RWPE1 (cell line): ENCODE results near the gene SPA17.
A peak's percentile ranks its signal among the peaks of the same experiment; 100 is the strongest.

Experiments
- CTCF ChIA-PET: fragments of 350-600 bp; sonication (Branson Sonifier 250); formaldehyde crosslinking; extraction: SDS; loops from one replicate; lab custom pipeline; 2021; lab: Yijun Ruan, JAX
- POLR2A ChIA-PET: fragments of 400-600 bp; formaldehyde crosslinking; extraction: SDS; loops from one replicate; lab custom pipeline; 2020; ENCODE audit warnings: antibody characterized with exemption; ENCODE audit not compliant: low non-redundant PET; lab: Yijun Ruan, JAX
- DNase-seq: peaks from one replicate; pipeline ENCODE4 v3.0.0; 2012; ENCODE audit warnings: low spot score
- H3K27ac ChIP-seq: fragments of 450-650 bp; 2 replicates; pipeline ENCODE4 v1.5.1; 2017
- CTCF ChIP-seq: fragments of 450-650 bp; conservative IDR thresholded peaks from 2 replicates; pipeline ENCODE4 v1.5.1; 2017; ENCODE audit warnings: low read depth, mild to moderate bottlenecking

SPA17 gene

GRCh38 chr11:124673333-124674167 lies at the start of gene SPA17, which contains the start of gene SIAE:
SPA17 (plus strand) TSS chr11:124673904; CDS start chr11:124675265, 1,361 bp downstream.
SIAE (minus strand) TSS chr11:124673739; CDS start chr11:124673708, 31 bp downstream.
- ChIA-PET POLR2A (interaction anchor here (0.6 to 1.0 kb wide), 2 partner anchors 73 to 1202 kb away, joined by 3 to 5 read pairs; no protein-coding TSS in a partner anchor), CTCF (interaction anchor here (0.7 to 0.8 kb wide), 2 partner anchors 13 to 89 kb away, joined by 3 to 5 read pairs; no protein-coding TSS in a partner anchor)
- DNase-seq: peak; percentile 97
- no peak for TF ChIP-seq CTCF
- H3K27ac ChIP-seq: peak within 1 kb of the TSS; percentile 80

DNA sequence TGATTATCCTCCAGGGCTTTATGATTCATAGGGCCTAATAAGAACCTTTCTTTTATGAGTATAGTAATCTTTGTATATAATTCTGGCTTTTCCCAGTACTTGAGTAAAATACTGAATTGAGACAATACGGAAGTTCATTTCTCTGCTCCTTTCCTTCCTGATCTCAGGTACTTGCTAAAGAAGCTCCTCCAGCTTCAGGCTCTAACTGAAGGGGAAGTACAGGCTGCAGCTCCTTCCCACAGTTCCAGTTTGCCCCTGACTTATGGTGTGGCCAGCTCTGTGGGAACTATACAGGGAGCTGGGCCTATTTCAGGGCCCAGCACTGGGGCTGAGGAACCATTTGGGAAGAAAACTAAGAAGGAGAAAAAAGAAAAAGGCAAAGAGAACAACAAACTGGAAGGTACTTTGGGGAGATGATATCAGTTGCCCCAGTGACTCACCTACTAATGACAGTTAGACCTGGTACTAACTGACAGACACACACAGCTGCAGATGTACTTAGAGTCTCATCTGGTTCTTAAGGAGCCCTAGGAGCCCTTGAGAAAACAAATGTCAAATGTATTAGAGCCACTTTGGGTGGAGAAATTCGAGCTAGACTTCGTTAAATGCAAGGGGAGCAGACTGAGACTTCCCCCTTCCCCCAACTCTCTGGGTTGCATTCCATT lies 48.1 kb upstream of the SPA17 start:
- DNase-seq: no peak
- no peak for TF ChIP-seq CTCF
- ChIA-PET POLR2A (no interaction called here), CTCF (interaction anchor here (0.7 kb wide), 1 partner anchor 873 kb away, joined by 3 read pairs; no protein-coding TSS in a partner anchor)
- no peak overlapping the region for H3K27ac ChIP-seq

- POLR2A ChIA-PET: no interaction called here
Measured at GRCh38 chr11:124627546-124627945, 46.2 kb upstream of the SPA17 start.

DNA sequence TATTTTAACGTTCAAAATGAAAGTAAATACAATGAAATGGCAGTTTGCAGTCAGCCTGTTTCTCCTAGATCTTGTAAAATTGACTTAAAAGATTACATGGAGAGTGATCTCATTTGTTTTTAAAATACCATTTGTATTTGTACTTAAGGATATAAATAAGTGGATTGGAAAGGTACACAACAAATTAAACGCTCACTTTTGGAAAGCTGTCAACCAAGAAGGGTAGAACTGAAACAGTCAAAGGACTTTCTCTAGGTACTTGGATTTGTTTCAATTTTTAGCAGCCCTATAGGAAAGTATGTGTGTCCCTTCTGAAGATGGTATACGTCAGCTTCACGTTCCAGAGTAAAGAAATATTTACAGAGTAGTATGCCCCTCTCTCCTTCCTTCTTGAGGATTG lies 43.7 kb upstream of the SPA17 start:
- no peak for TF ChIP-seq CTCF
- ChIA-PET POLR2A (no interaction called here), CTCF (no interaction called here)
- DNase-seq: no peak
- H3K27ac ChIP-seq: no peak overlapping the region

More at GRCh38 chr11:124627546-124627945, 46.2 kb upstream of the SPA17 start:
- no peak for DNase-seq
- no peak for TF ChIP-seq CTCF
- CTCF ChIA-PET: no interaction called here
- no peak overlapping the region for H3K27ac ChIP-seq

- ChIA-PET CTCF (interaction anchor here (0.5 to 0.7 kb wide), 2 partner anchors 129 to 1191 kb away, joined by 3 to 4 read pairs; no protein-coding TSS in a partner anchor), POLR2A (no interaction called here)
- peak; percentile 13 for DNase-seq
- H3K27ac ChIP-seq: no peak overlapping the region
- peak; percentile 18; the same call in 1 of the 2 replicates for TF ChIP-seq CTCF
Measured at GRCh38 chr11:124633355-124633754, 40.3 kb upstream of the SPA17 start.

DNA sequence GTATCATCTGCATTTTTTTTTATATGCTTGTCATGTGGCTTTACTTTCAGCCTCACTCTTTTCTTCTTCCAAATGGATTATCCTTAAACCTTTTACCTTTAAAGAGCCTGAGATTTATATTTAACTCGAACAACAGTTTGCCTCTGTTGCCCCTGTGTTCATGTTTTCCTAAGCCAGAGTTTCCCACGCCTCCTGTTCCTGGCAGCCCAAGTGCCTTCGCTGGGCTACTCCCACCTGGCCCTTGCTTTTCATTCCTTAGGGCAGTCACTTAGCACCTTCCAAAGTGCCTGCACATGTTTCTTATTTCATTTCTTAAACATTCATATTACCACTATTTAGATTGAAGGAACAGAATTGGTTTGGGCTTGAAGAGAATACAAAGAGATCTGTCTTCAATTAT lies 37.8 kb upstream of the SPA17 start:
- CTCF ChIA-PET: no interaction called here
- DNase-seq: no peak
- H3K27ac ChIP-seq: no peak overlapping the region
- POLR2A ChIA-PET: no interaction called here
- no peak for TF ChIP-seq CTCF
